CD14-positive monocyte (primary cell): ENCODE measurements around the gene C16orf96. TPM values are rescaled to one million over a fixed set of nuclear protein-coding genes. Genes with fewer than 3 reads are reported as not detected.

Experiments used
- DNase-seq, 3 donors: peaks; one replicate each; pipeline ENCODE4 v3.0.0-alpha.2; 2011 to 2022
- H2AFZ ChIP-seq: 2 replicates; pipeline ENCODE4 v1.6.0; 2012; ENCODE audit warnings: mild to moderate bottlenecking, low read depth, low read length, inconsistent platforms; ENCODE audit not compliant: insufficient read depth, poor library complexity, severe bottlenecking
- H3K27ac ChIP-seq, 2 donors: 1 replicate in 1 of 2; 2 replicates in 1 of 2; pipeline ENCODE4 v1.5.1; 2012 to 2013; ENCODE audit warnings: low read length in 2 of 2, control low read depth in 1 of 2, inconsistent platforms in 1 of 2, low read depth in 1 of 2, mild to moderate bottlenecking in 1 of 2
- H3K27me3 ChIP-seq, 2 donors: one replicate each; pipeline versions ENCODE4 v1.6.0 to v1.6.1; 2011 to 2013; ENCODE audit warnings: low read length in 2 of 2; ENCODE audit not compliant: control insufficient read depth in 2 of 2, insufficient read depth in 2 of 2
- H3K36me3 ChIP-seq, 2 donors: replicated peaks in 1 of 2; 1 replicate in 1 of 2; 2 replicates in 1 of 2; pipeline versions ENCODE4 v1.5.1 to v1.6.1; 2012 to 2013; ENCODE audit warnings: low read length in 2 of 2, control low read depth in 1 of 2, inconsistent platforms in 1 of 2, mild to moderate bottlenecking in 1 of 2; ENCODE audit not compliant: insufficient read depth in 2 of 2, control insufficient read depth in 1 of 2
- H3K4me1 ChIP-seq, 2 donors: 1 replicate in 1 of 2; 2 replicates in 1 of 2; pipeline versions ENCODE4 v1.5.1 to v1.6.1; 2012 to 2013; ENCODE audit warnings: low read length in 2 of 2, control low read depth in 1 of 2, inconsistent platforms in 1 of 2, mild to moderate bottlenecking in 1 of 2, moderate library complexity in 1 of 2; ENCODE audit not compliant: insufficient read depth in 2 of 2, control insufficient read depth in 1 of 2
- H3K4me2 ChIP-seq: replicated peaks from 2 replicates; pipeline ENCODE3; 2012; ENCODE audit warnings: low read length, moderate library complexity, mild to moderate bottlenecking; ENCODE audit not compliant: poor library complexity, severe bottlenecking; ENCODE audit errors: extremely low read depth
- H3K4me3 ChIP-seq, 3 experiments: fragments of 200-600 bp in 1 of 3; sonication (generic) in 1 of 3; replicated peaks in 1 of 3; 1 replicate in 2 of 3; 2 replicates in 1 of 3; pipeline ENCODE4 v1.5.1; 2011 to 2013; ENCODE audit warnings: low read length in 3 of 3, mild to moderate bottlenecking in 3 of 3, control low read depth in 2 of 3, low read depth in 2 of 3, inconsistent platforms in 1 of 3, moderate library complexity in 1 of 3
- H3K79me2 ChIP-seq: 2 replicates; pipeline ENCODE4 v1.6.0; 2012; ENCODE audit warnings: mild to moderate bottlenecking, control low read depth, inconsistent platforms, low read length, moderate library complexity; ENCODE audit not compliant: insufficient read depth
- H3K9ac ChIP-seq: 2 replicates; pipeline ENCODE4 v1.6.0; 2017; ENCODE audit warnings: low read length, mild to moderate bottlenecking; ENCODE audit not compliant: insufficient read depth, poor library complexity, severe bottlenecking
- H3K9me3 ChIP-seq, 2 donors: replicated peaks in 1 of 2; 1 replicate in 1 of 2; 2 replicates in 1 of 2; pipeline versions ENCODE4 v1.5.1 to v1.6.1; 2012 to 2013; ENCODE audit warnings: low read length in 2 of 2, control low read depth in 1 of 2; ENCODE audit not compliant: control insufficient read depth in 1 of 2, insufficient read depth in 1 of 2
- H4K20me1 ChIP-seq: 2 replicates; pipeline ENCODE4 v1.6.0; 2012; ENCODE audit warnings: mild to moderate bottlenecking, low read length, control low read depth, moderate library complexity; ENCODE audit not compliant: insufficient read depth
- H3K27ac Mint-ChIP-seq, 7 donors: one replicate each; pipeline ENCODE4 v1.8.0; 2020; ENCODE audit warnings: mild to moderate bottlenecking in 7 of 7, mixed read lengths in 7 of 7, moderate library complexity in 6 of 7, inconsistent platforms in 2 of 7
- H3K27me3 Mint-ChIP-seq, 3 donors: one replicate each; pipeline ENCODE4 v1.8.0; 2021 to 2022; ENCODE audit warnings: low read depth in 3 of 3, mild to moderate bottlenecking in 3 of 3, mixed read lengths in 3 of 3, moderate library complexity in 3 of 3, inconsistent platforms in 1 of 3
- H3K36me3 Mint-ChIP-seq, 2 donors: one replicate each; pipeline ENCODE4 v1.8.0; 2020; ENCODE audit warnings: mixed read lengths in 2 of 2, inconsistent platforms in 1 of 2, mild to moderate bottlenecking in 1 of 2
- H3K4me1 Mint-ChIP-seq: one replicate; pipeline ENCODE4 v1.8.0; 2020; ENCODE audit warnings: mild to moderate bottlenecking, mixed read lengths
- H3K4me3 Mint-ChIP-seq, 2 donors: one replicate each; pipeline ENCODE4 v1.8.0; 2020; ENCODE audit warnings: mild to moderate bottlenecking in 2 of 2, mixed read lengths in 2 of 2, moderate library complexity in 1 of 2
- H3K9me3 Mint-ChIP-seq, 7 donors: one replicate each; pipeline ENCODE4 v1.8.0; 2020 to 2022; ENCODE audit warnings: mixed read lengths in 7 of 7, mild to moderate bottlenecking in 6 of 7, moderate library complexity in 6 of 7, inconsistent platforms in 2 of 7
- WGBS: methylation state at CpG from one replicate; pipeline ENCODE4 v1.1.5; 2013; ENCODE audit warnings: missing lambda C conversion rate; ENCODE audit not compliant: insufficient coverage; 5-methylcytosine and 5-hydroxymethylcytosine counted together
- intact Hi-C, 2 donors: fragments of 100-400 bp; cut with micrococcal nuclease; formaldehyde crosslinking; loops; one replicate each; pipeline versions ENCODE4 v1.15.0 to v1.15.1; 2023
- polyA plus RNA-seq, 3 donors: library from polyadenylated mRNA; depleted of rRNA in 1 of 3; unstranded in 2 of 3; stranded (reverse) in 1 of 3; fragments of 300-500 nt in 2 of 3; fragments of >200 nt in 1 of 3; fragmentation: Illumina TruSeq in 2 of 3; gene quantifications; 1 replicate in 2 of 3; 2 replicates in 1 of 3; pipeline ENCODE4 v1.2.3, GENCODE V29; 2012 to 2021
- TF ChIP-seq, protein P1 (sequence below): fragments of 200-600 bp; IDR thresholded peaks from one replicate; pipeline ENCODE4 v1.8.0; 2022; ENCODE audit warnings: antibody characterized with exemption, mild to moderate bottlenecking

Gene C16orf96
- polyA plus RNA-seq, 3 donors, result 0.13 TPM; not detected in 2

DNA sequence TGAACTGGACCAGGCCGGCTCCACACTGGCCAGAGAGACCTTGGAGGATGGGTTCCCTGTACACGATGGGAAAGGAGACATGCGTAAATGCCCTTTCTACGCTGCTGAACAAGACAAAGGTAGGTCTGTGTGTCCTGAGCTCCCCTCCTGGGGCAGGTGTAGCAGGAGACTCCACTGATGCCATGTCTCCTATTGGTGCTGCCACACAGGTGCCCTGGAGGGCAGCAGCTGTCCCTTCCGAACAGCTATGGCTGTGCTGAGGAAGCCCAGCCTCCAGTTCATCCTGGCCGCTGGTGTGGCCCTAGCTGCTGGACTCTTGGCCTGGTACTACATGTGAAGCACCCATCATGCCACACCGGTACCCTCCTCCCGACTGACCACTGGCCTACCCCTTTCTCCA, 46.7 kb upstream of the C16orf96 start:
- Histone ChIP-seq H2AFZ (no peak overlapping the region), H3K4me3 (no peak overlapping the region), H3K27ac (no peak overlapping the region), H3K36me3 (peaks cover 41 to 51% of the 10 kb centered on the region in 2 donors), H4K20me1 (no peaks in the 10 kb centered on the region), H3K27me3 (no peaks in the 10 kb centered on the region), H3K9ac (no peak overlapping the region), H3K9me3 (no peaks in the 10 kb centered on the region), H3K79me2 (peaks cover 29% of the 10 kb centered on the region), H3K4me2 (no peak overlapping the region), H3K4me1 (peaks cover 61 to 63% of the 10 kb centered on the region in 2 donors)
- Mint-ChIP-seq H3K27ac (no peak overlapping the region), H3K9me3 (peaks cover 0 to 4% (median 0%) of the 10 kb centered on the region in 7 donors), H3K36me3 (peaks cover 49 to 57% of the 10 kb centered on the region in 2 donors), H3K4me3 (no peak overlapping the region), H3K27me3 (peaks cover 0 to 2% (median 0%) of the 10 kb centered on the region in 3 donors), H3K4me1 (peaks cover 59% of the 10 kb centered on the region)
- WGBS, result 100% methylated on average over 7 of the region's 8 CpGs
- TF ChIP-seq, protein P1, sequence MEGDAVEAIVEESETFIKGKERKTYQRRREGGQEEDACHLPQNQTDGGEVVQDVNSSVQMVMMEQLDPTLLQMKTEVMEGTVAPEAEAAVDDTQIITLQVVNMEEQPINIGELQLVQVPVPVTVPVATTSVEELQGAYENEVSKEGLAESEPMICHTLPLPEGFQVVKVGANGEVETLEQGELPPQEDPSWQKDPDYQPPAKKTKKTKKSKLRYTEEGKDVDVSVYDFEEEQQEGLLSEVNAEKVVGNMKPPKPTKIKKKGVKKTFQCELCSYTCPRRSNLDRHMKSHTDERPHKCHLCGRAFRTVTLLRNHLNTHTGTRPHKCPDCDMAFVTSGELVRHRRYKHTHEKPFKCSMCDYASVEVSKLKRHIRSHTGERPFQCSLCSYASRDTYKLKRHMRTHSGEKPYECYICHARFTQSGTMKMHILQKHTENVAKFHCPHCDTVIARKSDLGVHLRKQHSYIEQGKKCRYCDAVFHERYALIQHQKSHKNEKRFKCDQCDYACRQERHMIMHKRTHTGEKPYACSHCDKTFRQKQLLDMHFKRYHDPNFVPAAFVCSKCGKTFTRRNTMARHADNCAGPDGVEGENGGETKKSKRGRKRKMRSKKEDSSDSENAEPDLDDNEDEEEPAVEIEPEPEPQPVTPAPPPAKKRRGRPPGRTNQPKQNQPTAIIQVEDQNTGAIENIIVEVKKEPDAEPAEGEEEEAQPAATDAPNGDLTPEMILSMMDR, result no peak
- intact Hi-C loops, result loop anchor here in 1 of 2 donors (5.0 kb wide), 1 partner anchor 78 kb away; no protein-coding TSS in a partner anchor
- no peak for DNase-seq

DNA sequence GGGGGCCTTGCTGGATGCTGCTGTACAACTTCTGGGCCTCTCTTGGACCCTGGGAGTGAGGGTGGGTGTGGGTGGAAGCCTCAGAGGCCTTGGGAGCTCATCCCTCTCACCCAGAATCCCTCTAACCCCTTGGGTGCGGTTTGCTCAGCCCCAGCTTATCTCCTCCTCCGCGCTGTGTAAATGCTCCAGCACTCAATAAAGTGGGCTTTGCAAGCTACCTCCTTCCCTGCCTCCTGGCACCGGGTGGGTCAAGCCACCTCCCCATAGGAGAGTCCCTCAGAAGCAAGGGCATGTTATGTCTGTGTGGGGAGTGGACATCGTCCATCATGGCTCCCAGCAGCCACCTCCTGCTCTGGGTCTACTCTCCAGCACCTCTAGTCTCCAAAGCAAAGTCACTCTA, 46.0 kb upstream of the C16orf96 start:
- H2AFZ ChIP-seq, result no peak overlapping the region
- no peaks in the 10 kb centered on the region for H3K27me3 Mint-ChIP-seq
- peaks cover 0 to 4% (median 0%) of the 10 kb centered on the region in 7 donors for H3K9me3 Mint-ChIP-seq
- no peaks in the 10 kb centered on the region for H3K9me3 ChIP-seq
- no CpG with 5 or more reads among the region's 5 CpGs for WGBS
- no peak overlapping the region for H3K4me2 ChIP-seq
- H4K20me1 ChIP-seq, result no peaks in the 10 kb centered on the region
- H3K27ac ChIP-seq, result no peak overlapping the region
- H3K36me3 ChIP-seq, result peaks cover 41 to 51% of the 10 kb centered on the region in 2 donors
- H3K4me1 ChIP-seq, result peaks cover 61 to 63% of the 10 kb centered on the region in 2 donors
- no peak overlapping the region for H3K27ac Mint-ChIP-seq
- H3K4me3 ChIP-seq, result no peak overlapping the region
- H3K27me3 ChIP-seq, result no peaks in the 10 kb centered on the region
- intact Hi-C loops, result loop anchor here in 1 of 2 donors (10.0 kb wide), 1 partner anchor 105 kb away; the partner anchor contains the start of gene UBALD1
- H3K4me1 Mint-ChIP-seq, result peaks cover 61% of the 10 kb centered on the region
- DNase-seq, result no peak
- peaks cover 29% of the 10 kb centered on the region for H3K79me2 ChIP-seq
- H3K36me3 Mint-ChIP-seq, result peaks cover 49 to 57% of the 10 kb centered on the region in 2 donors
- no peak overlapping the region for H3K9ac ChIP-seq
- TF ChIP-seq, protein P1, result no peak
- no peak overlapping the region for H3K4me3 Mint-ChIP-seq
